Stimulated activated CD8-positive, alpha-beta memory T cell treated with anti-CD3 and anti-CD28 coated beads, Interleukin-15, amount 100 ng/mL, for 1 hour (primary cell): Measurements from ENCODE around the gene OR5AR1.
"Not testable (repeated sequence)": the region's sequence is repeated elsewhere in the genome, so short reads cannot be mapped to it uniquely, and the experiment has no call there.

Experiments used
- DNase-seq: peaks from one replicate; pipeline ENCODE4 v3.0.0-alpha.2; 2020; ENCODE audit warnings: low read depth

The OR5AR1 gene

DNA sequence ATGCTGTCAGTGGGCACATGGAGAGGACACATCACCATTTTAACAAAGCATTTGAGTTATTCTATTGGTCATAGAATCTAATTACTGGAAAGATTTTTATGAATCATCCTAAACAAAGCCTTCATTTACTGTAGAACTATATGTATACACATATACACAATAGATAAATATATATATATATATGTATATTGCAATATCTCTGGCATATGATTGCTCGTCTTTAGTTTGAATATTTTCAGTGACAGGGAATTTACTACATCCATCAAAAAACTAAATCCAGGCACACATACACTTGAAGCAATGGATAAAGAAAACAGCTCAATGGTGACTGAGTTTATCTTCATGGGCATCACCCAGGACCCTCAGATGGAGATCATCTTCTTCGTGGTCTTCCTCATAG, at the start of gene OR5AR1:
TSS of gene OR5AR1 (plus strand) at position 301 of the 400 bp plus-strand sequence. CDS start at position 301, 0 bp downstream.
- DNase-seq, result no peak

DNA sequence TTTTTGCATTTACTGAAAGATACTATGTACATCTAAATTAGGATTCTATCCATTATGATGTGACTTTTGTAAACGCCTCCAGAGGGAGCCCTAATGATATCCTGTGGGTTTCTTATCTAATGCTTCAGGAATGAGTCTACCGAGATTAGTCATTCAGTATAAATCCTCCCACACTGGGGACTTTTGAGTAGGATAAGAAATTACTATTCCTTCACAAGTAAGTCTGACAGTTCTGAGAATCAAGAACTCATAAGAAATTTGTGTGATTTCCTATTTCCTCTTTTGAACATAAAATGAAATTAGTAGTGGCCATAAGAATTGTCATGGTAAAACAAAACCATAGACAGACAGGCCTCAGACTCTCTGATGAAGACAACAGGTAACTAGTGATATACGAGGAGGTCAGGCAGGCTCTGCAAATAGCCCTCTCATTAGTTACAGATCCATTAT, 38.8 kb upstream of the OR5AR1 start:
- no peak for DNase-seq

DNA sequence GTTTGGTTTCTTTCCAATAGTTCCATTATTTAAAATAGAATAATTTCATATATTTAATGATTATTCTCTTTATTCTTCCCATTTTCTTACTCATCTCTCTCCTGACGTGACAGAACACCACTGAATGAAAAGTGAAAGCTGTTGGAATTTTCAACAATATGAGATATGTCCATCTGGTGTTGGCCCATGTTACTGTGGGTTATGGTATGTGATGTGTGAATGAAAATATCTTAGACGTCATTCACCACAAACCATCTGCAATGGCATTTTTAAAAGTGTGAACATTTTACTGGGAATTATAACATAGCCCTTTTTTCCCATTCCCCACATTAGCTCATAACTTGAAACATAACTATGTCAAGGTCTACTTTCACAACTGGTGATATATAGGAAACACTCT, 37.5 kb upstream of the OR5AR1 start:
- DNase-seq, result no peak

DNA sequence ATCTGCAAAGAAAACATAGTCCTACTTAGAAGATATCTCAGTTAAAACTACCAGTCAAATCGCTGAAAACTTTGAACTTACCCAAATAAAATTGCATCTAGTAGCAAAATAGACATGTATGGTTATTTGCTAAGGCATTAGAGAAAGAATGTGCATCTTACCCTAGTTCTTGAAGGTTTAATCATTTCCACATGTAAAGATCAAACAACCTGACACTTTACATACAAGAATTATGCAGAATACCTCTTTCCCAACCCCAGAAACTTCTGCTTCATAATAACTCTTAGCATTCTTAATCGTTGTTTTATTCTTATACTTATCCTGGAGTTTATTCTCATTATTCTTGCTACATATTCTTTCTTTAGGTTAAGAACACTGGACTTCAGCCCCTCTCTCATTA, 31.2 kb upstream of the OR5AR1 start:
- DNase-seq, result no peak

DNA sequence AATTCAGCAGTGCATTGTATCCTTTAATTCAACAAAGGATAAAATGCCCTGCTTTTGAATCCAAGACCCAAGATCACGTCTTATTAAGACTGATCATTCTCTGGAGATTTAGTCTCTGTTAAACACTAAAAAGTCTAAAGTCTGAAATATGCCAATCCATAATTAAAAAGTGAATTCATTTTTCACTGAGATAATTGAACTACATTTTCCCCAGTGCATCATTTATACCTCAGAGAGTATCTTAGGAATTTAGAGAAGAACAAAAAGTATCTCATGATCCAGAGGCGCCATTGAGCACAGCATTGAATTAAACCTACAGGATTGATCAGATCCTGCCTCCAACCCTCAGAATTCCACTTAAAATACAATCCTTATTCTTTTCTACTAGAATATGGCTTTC, 26.6 kb upstream of the OR5AR1 start:
- no peak for DNase-seq

DNA sequence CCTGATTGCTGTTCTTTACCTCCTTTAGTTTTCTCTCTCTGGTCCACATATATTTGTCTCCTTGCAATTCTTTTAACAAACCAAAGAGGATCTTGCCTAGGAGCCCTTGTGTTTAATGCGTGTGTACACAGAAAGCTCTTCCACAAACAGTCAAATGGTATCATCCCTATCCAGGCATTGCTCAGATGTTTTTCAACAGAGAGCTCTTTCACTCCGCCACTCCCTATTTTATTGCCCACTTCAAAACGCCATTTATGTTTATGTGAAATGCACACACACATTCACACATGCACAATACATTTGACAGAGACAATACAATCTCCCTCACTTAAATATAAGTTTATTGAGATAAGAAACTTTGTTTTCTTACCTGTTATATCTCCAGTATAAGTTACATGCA, 26.0 kb upstream of the OR5AR1 start:
- no peak for DNase-seq

DNA sequence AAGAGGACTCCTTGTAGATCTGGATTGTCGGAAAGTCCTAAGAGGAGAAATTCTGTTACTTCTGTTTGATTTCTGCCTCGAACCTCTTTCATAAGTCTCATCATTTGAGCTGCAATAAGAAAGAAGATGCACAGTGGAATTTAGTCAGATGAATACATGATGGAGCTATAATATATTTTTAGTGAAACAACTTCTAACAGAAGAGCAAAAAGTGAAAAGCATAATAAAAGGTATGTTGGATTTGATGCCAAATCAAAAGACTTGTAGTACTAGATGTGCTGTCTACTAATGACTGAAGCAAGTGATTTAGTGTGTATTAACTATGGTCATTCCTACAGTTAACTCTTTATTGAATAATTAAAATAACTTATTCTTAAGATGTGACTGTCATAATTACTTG, 21.1 kb upstream of the OR5AR1 start, which contains the start of gene OR5AP2:
TSS of gene OR5AP2 (minus strand) at position 101 of the 400 bp plus-strand sequence. CDS start at position 101, 0 bp downstream.
- no peak for DNase-seq

DNA sequence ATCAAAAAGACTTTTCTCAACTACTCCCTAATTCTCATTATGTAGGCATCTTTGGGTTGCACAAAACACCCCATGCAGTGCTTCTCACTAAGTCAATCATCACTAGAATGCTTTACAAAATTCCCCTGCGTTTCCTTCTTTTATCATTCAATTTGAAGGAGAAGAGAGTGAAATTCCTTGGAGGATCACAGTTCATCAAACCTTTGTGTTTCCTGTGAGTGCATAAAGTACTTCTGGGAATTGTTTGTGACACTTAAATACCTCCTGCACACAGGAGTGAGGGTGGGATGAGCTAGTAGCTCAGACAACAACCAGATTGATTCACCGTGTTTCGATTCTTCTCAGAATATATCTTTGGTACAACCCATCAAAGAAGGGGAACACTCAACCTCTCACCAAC, 3.7 kb upstream of the OR5AR1 start:
- DNase-seq, result no peak

DNA sequence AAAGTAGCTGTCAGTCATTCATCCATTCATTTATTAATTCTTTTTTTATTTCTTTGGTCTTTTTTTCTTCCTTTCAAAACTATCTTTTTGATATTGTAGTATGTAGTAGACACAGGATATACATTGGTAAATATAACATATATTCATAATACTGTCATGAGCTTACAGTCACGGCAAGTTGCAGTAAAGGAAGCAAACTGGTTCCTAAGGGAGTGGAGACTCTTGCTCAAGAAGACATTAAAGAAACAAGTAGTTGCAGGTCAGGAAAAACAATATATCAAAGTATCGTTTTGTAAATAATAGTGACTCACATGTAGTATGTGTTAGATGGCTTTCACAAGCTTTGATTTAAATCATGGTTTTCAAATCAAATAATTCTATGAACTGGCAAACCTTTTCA, 7.5 kb downstream of the OR5AR1 start:
- no peak for DNase-seq

DNA sequence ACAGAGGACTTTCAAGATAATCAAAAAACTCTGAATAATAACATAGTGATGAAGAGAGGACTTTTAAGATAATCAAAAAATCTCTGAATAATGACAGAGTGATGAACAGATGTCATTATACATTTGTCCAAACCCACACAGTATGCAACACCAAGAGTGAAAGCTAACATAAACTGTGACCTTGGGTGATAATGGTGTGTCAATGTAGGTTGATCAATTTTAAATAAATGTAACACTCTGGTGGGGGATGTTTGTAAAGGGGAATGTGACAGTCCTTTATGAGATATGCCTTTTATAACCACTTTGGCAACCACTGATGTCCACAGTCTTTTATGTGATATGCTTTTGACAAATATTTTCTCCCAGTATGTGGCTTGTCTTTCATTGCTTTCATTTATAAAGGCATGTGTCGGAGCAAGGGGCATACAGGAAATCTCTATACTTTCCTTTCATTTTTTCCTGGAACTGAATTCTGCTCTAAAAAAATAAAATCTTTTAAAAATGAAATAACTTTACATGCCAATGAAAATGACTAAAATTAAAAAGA, 25.1 kb downstream of the OR5AR1 start:
- DNase-seq, result no peak

DNA sequence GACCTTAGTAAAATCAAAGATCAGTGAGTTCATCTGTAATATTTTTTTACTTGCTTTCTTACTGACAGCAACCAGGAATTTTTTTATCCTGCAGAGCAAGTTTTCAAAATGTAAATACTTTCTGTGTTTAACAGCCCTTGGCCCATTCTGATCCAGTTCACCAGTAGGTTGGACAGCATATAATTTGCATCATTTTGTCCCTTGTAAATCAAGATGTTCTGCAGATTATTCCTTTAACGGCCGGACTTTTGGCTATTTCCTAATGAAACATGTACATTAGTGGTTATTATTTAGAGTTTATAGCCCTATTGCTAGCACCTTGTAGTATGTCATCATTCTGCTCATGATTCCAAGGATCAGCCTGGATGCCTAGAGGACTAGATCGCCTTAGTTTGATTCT, 27.7 kb downstream of the OR5AR1 start:
- not testable (repeated sequence) for DNase-seq

DNA sequence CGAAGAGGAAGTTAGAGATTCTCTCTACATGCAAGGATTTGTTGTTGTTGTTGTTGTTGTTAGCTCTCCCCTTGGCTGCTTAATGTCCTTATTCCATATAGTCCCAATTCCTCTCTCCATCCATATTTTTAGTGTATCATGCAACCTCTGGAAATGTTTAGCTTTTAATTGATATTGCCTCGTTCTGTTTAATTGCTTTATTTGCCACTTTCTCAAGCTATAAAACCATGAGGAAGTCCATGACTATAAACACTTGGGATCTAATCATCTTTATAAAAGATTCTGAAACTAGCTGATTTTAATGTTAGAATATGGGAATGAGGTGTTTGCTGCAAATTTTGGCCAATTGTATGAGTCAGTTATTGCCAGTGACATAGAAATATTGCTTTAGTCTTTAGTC, 29.9 kb downstream of the OR5AR1 start:
- DNase-seq, result no peak

DNA sequence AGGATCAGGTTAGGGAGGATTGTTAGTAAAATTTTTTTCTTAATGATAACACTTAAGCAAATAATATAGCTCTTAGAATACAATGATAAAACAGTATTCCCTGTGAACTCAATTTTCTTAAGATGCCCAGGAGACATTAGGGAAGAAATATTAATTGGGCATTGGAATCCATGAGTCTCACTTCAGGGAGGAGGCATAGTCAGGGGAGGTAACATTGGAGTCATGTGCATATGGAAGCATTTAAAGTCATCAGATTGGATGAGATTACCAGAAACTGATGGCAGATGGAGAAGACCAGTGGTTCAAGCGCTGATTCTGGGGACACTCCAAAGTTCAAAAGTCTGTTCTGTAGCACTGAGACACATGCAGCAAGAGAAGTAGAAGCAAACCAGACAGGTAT, 35.3 kb downstream of the OR5AR1 start, which contains the start of gene OR9G1:
TSS of gene OR9G1 (plus strand) at position 301 of the 400 bp plus-strand sequence. CDS start 1,293 bp downstream, outside the sequence.
- DNase-seq, result no peak

DNA sequence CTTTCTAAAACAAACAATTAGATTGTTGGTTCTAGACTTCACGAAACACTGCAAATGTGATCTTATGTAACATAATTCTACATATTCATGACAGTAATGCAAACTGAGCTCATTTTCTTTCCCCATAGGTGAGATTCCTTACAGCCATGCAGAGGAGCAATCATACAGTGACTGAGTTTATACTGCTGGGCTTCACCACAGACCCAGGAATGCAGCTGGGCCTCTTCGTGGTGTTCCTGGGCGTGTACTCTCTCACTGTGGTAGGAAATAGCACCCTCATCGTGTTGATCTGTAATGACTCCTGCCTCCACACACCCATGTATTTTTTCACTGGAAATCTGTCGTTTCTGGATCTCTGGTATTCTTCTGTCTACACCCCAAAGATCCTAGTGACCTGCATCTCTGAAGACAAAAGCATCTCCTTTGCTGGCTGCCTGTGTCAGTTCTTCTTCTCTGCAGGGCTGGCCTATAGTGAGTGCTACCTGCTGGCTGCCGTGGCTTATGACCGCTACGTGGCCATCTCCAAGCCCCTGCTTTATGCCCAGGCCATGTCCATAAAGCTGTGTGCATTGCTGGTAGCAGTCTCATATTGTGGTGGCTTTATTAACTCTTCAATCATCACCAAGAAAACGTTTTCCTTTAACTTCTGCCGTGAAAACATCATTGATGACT, 36.9 kb downstream of the OR5AR1 start:
- no peak for DNase-seq

DNA sequence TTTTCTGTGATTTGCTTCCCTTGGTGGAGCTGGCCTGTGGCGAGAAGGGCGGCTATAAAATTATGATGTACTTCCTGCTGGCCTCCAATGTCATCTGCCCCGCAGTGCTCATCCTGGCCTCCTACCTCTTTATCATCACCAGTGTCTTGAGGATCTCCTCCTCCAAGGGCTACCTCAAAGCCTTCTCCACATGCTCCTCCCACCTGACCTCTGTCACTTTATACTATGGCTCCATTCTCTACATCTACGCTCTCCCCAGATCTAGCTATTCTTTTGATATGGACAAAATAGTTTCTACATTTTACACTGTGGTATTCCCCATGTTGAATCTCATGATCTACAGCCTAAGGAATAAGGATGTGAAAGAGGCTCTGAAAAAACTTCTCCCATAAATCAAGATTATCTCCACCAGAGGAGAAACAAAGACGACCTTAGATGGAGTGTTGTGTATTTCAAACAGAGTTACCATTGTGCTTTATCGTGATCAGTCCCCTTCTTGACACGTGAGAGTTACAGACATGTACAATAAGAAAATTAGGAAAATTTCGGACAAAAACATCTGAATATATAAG, 37.5 kb downstream of the OR5AR1 start:
- no peak for DNase-seq

DNA sequence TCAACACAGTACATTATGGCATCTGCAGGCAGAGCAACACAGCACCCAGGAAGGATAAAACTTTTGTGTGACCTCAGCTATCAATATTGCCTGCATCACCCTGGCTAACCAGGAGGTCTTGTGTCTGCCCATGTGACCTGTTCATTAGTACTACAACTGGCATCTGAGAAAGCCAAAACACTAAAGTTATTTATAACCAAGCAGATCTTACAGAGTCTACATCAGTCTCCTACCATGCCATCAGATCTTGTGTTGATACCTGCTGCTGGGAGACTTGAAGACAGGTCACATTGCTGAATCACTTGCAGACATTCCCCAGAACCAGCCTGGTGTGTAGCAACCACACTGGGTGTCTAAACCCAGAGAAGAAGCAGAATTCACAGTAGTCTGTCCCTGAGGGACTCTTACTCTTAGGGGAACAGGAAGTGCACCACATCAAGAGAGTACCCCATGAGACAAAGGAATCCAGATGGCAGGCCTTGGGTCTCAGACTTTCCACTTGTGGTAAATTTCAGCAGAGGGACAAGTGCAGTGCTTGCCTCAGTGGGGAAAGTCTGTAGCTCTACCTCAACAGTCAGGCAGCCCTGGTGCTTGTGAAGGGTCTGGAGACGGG, 42.4 kb downstream of the OR5AR1 start:
- no peak for DNase-seq

DNA sequence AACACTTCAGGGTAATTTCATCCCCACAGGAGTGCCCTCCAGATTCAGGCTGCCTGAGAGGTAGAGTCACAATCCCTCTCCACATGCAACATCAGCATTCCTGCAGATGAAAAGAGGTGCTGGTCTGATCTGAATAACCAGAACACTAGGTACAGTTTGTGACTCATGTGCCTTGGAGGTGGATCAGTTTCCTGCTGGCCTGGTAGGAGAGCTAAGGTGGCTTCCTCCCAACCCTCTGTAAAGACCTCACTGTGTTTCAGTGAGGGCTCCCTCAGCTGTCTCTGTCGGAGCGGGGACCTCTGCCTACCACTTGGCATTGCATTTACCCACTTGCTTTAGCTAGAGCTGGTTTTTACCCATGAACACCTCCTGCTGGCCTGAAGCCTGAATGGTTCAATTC, 43.0 kb downstream of the OR5AR1 start:
- no peak for DNase-seq

DNA sequence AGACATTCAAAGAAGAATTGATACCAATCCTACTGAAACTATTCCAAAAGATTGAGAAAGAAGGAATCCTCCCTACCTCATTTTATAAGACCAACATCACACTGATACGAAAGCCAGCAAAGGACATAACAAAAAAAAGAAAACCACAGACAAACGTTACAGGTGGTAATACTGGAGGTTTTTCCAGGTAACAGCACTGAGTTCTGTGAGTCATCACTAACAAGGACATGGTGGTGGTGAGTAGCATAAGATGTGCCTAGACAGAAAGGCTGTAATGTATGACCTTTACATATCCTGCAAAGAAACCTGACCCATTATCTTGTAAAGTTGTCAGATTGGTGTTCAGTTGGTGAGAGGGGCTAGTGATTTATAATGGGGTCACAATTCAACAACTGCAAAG, 50.7 kb downstream of the OR5AR1 start:
- no peak for DNase-seq
